AG09309 (cell line): ENCODE data around the gene ENTR1.

Experiments
- DNase-seq: peaks from one replicate; pipeline ENCODE4 v3.0.0-alpha.2; 2010; ENCODE audit warnings: low read depth
- H3K4me3 ChIP-seq: 2 replicates; pipeline ENCODE4 v1.5.1; 2011; ENCODE audit warnings: mild to moderate bottlenecking, low read depth, low read length, moderate library complexity; ENCODE audit not compliant: control insufficient read depth
- TF ChIP-seq, protein P1 (sequence below): IDR thresholded peaks from 2 replicates; pipeline ENCODE4 v1.5.1; 2011; ENCODE audit warnings: mild to moderate bottlenecking, low read depth, low read length, inconsistent platforms; ENCODE audit not compliant: insufficient read depth, control insufficient read depth; ENCODE audit errors: missing control alignments

The ENTR1 gene

GRCh38 chr9:136372561-136373299, 37.7 kb downstream of the ENTR1 start:
- H3K4me3 ChIP-seq, result no peak overlapping the region
- no peak for DNase-seq
- TF ChIP-seq, protein P1, sequence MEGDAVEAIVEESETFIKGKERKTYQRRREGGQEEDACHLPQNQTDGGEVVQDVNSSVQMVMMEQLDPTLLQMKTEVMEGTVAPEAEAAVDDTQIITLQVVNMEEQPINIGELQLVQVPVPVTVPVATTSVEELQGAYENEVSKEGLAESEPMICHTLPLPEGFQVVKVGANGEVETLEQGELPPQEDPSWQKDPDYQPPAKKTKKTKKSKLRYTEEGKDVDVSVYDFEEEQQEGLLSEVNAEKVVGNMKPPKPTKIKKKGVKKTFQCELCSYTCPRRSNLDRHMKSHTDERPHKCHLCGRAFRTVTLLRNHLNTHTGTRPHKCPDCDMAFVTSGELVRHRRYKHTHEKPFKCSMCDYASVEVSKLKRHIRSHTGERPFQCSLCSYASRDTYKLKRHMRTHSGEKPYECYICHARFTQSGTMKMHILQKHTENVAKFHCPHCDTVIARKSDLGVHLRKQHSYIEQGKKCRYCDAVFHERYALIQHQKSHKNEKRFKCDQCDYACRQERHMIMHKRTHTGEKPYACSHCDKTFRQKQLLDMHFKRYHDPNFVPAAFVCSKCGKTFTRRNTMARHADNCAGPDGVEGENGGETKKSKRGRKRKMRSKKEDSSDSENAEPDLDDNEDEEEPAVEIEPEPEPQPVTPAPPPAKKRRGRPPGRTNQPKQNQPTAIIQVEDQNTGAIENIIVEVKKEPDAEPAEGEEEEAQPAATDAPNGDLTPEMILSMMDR, result peak; percentile 29

GRCh38 chr9:136372006-136372405, 38.4 kb downstream of the ENTR1 start:
- DNase-seq, result no peak
- TF ChIP-seq, protein P1, result no peak
- no peak overlapping the region for H3K4me3 ChIP-seq

DNA sequence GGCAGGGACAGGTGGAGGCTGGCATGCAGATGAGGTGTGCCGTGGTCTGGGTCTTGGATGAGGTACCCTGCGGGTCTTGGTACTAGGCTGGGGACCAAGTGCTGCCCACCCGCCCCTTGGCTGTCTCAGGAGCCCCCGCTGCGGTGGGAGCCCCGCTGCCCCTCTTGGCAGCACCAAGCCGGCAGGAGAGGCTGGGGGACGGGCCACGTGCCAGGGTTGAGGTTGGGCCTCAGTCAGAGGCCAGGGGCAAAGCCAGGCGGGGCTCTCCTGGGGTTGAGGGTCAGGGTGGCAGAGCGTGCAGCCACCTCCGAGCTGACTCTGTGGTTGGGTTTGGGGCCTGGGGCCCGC, 38.9 kb downstream of the ENTR1 start:
- H3K4me3 ChIP-seq, result no peak overlapping the region
- TF ChIP-seq, protein P1, result no peak

GRCh38 chr9:136370687-136371532, 39.5 kb downstream of the ENTR1 start:
- TF ChIP-seq, protein P1, result no peak
- DNase-seq, result no peak

More for the DNA sequence above, 38.9 kb downstream of the ENTR1 start:
- no peak for DNase-seq

DNA sequence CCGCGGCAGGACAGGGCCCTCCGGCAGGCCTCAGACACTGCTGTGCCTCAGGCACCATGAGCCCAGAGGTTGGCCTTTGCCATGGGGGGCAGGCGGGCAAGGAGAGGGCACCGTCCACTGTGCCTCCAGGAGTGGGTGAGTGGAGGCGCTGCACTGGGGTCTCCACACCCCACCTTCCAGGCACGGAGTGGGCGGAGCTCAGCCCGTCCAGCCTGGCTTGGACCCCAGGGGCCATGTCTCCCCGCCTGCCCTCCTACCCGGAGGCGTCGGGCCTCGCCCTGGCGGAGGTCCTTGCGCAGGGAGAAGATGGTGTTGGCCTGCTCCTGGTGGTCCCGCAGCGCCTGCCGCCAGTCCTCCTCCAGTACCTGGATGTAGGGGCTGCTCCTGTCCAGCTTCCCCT, 40.4 kb downstream of the ENTR1 start:
- H3K4me3 ChIP-seq, result no peak overlapping the region
- DNase-seq, result no peak
- TF ChIP-seq, protein P1, result no peak

More at GRCh38 chr9:136370687-136371532, 39.5 kb downstream of the ENTR1 start:
- H3K4me3 ChIP-seq, result no peak overlapping the region

- TF ChIP-seq, protein P1, result no peak
- no peak overlapping the region for H3K4me3 ChIP-seq
- DNase-seq, result no peak
Measured at GRCh38 chr9:136368190-136368589, 42.2 kb downstream of the ENTR1 start.
